Measurements from ENCODE around the gene CDH2. TPM values are rescaled to one million over a fixed set of nuclear protein-coding genes. Genes with fewer than 3 reads are reported as not detected.

The CDH2 gene
- total and polyA plus RNA-seq, 3 experiments from 2014 or later: 0.23 TPM; not detected in 2

DNA sequence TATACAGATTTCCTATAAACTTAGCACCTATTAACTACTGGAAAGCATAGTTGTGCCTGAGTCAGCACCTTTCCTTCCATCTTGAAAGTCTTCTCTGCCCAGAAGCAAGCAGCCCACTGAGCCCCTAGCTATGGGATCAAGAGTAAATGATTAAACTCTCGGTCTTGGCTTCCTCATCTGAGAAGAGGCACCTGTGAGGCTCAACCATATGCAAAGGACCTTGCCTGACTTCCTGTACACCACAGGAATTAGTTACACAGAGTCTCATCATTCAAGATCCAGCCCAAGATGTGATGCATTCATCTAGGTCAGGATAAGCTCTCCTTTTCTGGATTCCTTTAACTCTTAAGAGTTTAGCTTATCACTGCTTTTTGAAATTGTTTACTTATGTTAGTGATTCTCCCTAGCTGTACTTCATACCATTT, 96.0 kb downstream of the CDH2 start:
- Histone ChIP-seq H3K4me3 (ENCODE audit: low read length) (no peak overlapping the region), H3K27me3 (ENCODE audit: insufficient read depth, low read length, poor library complexity, severe bottlenecking) (no peaks in the 10 kb centered on the region), H3K27ac (ENCODE audit: low read depth, low read length) (no peak overlapping the region), H3K4me1 (ENCODE audit: insufficient read depth, low read length) (no peaks in the 10 kb centered on the region), H3K9me3 (ENCODE audit: low read length) (no peaks in the 10 kb centered on the region), H3K36me3 (ENCODE audit: insufficient read depth, low read length) (no peaks in the 10 kb centered on the region)
- Mint-ChIP-seq H3K9me3 (peaks cover 0 to 16% (median 3%) of the 10 kb centered on the region in 5 donors), H3K4me3 (no peak overlapping the region), H3K27ac (no peak overlapping the region), H3K4me1 (no peaks in the 10 kb centered on the region), H3K27me3 (peaks cover 0 to 2% of the 10 kb centered on the region in 2 donors), H3K36me3 (no peaks in the 10 kb centered on the region)
- POLR2A ChIA-PET: no interaction called here
- DNase-seq: no peak
- CTCF ChIA-PET: no interaction called here

DNA sequence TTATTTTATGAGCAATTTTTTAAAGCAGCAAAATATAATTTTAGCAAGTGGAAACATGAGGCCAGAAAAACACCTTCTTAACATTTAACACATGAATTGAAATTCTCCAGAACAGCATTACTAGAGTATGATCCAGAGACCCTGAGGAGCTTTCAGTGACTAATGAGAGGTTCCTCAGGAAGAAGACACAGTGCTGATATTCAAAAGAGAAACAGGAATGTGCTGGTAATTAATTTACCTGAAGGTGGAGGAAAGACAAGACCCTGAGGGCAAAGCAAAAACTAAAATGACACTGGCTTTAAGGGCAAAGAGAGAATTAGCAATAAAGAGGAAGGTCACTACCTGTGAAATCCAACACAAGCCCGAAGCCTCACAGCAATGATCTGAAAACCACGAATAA, 97.0 kb downstream of the CDH2 start:
- Histone ChIP-seq H3K4me1 (ENCODE audit: insufficient read depth, low read length) (no peaks in the 10 kb centered on the region), H3K36me3 (ENCODE audit: insufficient read depth, low read length) (no peaks in the 10 kb centered on the region), H3K27ac (ENCODE audit: low read depth, low read length) (no peak overlapping the region), H3K4me3 (ENCODE audit: low read length) (no peak overlapping the region), H3K9me3 (ENCODE audit: low read length) (no peaks in the 10 kb centered on the region), H3K27me3 (ENCODE audit: insufficient read depth, low read length, poor library complexity, severe bottlenecking) (no peaks in the 10 kb centered on the region)
- Mint-ChIP-seq H3K9me3 (peaks cover 0 to 13% (median 3%) of the 10 kb centered on the region in 5 donors), H3K27me3 (peaks cover 0 to 2% of the 10 kb centered on the region in 2 donors), H3K4me1 (no peaks in the 10 kb centered on the region), H3K36me3 (no peaks in the 10 kb centered on the region), H3K4me3 (no peak overlapping the region), H3K27ac (no peak overlapping the region)
- no peak for DNase-seq
- POLR2A ChIA-PET: no interaction called here
- CTCF ChIA-PET: no interaction called here

GRCh38 chr18:28078849-28079248, 98.1 kb downstream of the CDH2 start:
- POLR2A ChIA-PET: no interaction called here
- no peak overlapping the region for H3K4me3 ChIP-seq (ENCODE audit: low read length)
- no peaks in the 10 kb centered on the region for H3K4me1 ChIP-seq (ENCODE audit: insufficient read depth, low read length)
- H3K9me3 Mint-ChIP-seq: peaks cover 0 to 13% (median 4%) of the 10 kb centered on the region in 5 donors
- no peak overlapping the region for H3K4me3 Mint-ChIP-seq
- DNase-seq: no peak
- CTCF ChIA-PET: no interaction called here
- H3K27ac ChIP-seq (ENCODE audit: low read depth, low read length): no peak overlapping the region
- peaks cover 0 to 2% of the 10 kb centered on the region in 2 donors for H3K27me3 Mint-ChIP-seq
- H3K4me1 Mint-ChIP-seq: no peaks in the 10 kb centered on the region
- H3K27ac Mint-ChIP-seq: no peak overlapping the region
- H3K9me3 ChIP-seq (ENCODE audit: low read length): no peaks in the 10 kb centered on the region
- H3K36me3 Mint-ChIP-seq: no peaks in the 10 kb centered on the region
- no peaks in the 10 kb centered on the region for H3K36me3 ChIP-seq (ENCODE audit: insufficient read depth, low read length)
- H3K27me3 ChIP-seq (ENCODE audit: insufficient read depth, low read length, poor library complexity, severe bottlenecking): no peaks in the 10 kb centered on the region

- Histone ChIP-seq H3K27me3 (ENCODE audit: insufficient read depth, low read length, poor library complexity, severe bottlenecking) (no peaks in the 10 kb centered on the region), H3K4me1 (ENCODE audit: insufficient read depth, low read length) (no peaks in the 10 kb centered on the region), H3K36me3 (ENCODE audit: insufficient read depth, low read length) (no peaks in the 10 kb centered on the region), H3K9me3 (ENCODE audit: low read length) (no peaks in the 10 kb centered on the region), H3K27ac (ENCODE audit: low read depth, low read length) (no peak overlapping the region), H3K4me3 (ENCODE audit: low read length) (no peak overlapping the region)
- ChIA-PET POLR2A (no interaction called here), CTCF (no interaction called here)
- H3K4me3 Mint-ChIP-seq: no peak overlapping the region
- H3K27me3 Mint-ChIP-seq: peaks cover 0 to 2% of the 10 kb centered on the region in 2 donors
- peaks cover 0 to 13% (median 4%) of the 10 kb centered on the region in 5 donors for H3K9me3 Mint-ChIP-seq
- no peaks in the 10 kb centered on the region for H3K4me1 Mint-ChIP-seq
- no peak for DNase-seq
- no peak overlapping the region for H3K27ac Mint-ChIP-seq
- H3K36me3 Mint-ChIP-seq: no peaks in the 10 kb centered on the region
These were observed 98.6 kb downstream of the CDH2 start for GRCh38 chr18:28078298-28078697.

DNA sequence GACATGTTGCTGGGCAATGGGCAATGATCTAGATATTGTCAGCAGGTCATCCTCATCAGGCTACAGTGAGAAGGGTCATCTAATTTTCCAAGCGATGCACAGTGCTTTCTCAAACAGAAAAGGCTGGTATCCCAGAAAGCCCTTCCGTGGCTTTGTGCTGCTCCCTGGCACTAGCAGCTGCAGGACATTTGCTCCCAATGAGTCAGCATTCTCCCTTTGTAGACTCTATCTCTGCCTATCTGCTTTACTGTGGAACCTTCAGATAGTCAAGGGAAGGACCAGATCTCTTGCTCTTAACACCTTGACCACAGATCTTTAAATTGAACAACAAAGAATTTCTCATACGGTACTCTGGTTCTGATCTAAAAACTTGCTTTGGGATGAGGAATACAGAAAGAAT, 101.4 kb downstream of the CDH2 start:
- H3K27me3 Mint-ChIP-seq: peaks cover 0 to 2% of the 10 kb centered on the region in 2 donors
- CTCF ChIA-PET: no interaction called here
- peaks cover under 1 to 14% (median 5%) of the 10 kb centered on the region in 5 donors for H3K9me3 Mint-ChIP-seq
- Histone ChIP-seq H3K36me3 (ENCODE audit: insufficient read depth, low read length) (no peaks in the 10 kb centered on the region), H3K27me3 (ENCODE audit: insufficient read depth, low read length, poor library complexity, severe bottlenecking) (no peaks in the 10 kb centered on the region), H3K9me3 (ENCODE audit: low read length) (no peaks in the 10 kb centered on the region), H3K4me3 (ENCODE audit: low read length) (no peak overlapping the region), H3K27ac (ENCODE audit: low read depth, low read length) (no peak overlapping the region), H3K4me1 (ENCODE audit: insufficient read depth, low read length) (no peaks in the 10 kb centered on the region)
- DNase-seq: no peak
- H3K36me3 Mint-ChIP-seq: no peaks in the 10 kb centered on the region
- POLR2A ChIA-PET: no interaction called here
- no peaks in the 10 kb centered on the region for H3K4me1 Mint-ChIP-seq
- H3K4me3 Mint-ChIP-seq: no peak overlapping the region
- no peak overlapping the region for H3K27ac Mint-ChIP-seq

- no peaks in the 10 kb centered on the region for H3K9me3 ChIP-seq (ENCODE audit: low read length)
- H3K36me3 ChIP-seq (ENCODE audit: insufficient read depth, low read length): no peaks in the 10 kb centered on the region
- H3K4me3 Mint-ChIP-seq: no peak overlapping the region
- DNase-seq: no peak
- no peaks in the 10 kb centered on the region for H3K4me1 Mint-ChIP-seq
- no peaks in the 10 kb centered on the region for H3K4me1 ChIP-seq (ENCODE audit: insufficient read depth, low read length)
- H3K27ac ChIP-seq (ENCODE audit: low read depth, low read length): no peak overlapping the region
- no peaks in the 10 kb centered on the region for H3K27me3 ChIP-seq (ENCODE audit: insufficient read depth, low read length, poor library complexity, severe bottlenecking)
- H3K4me3 ChIP-seq (ENCODE audit: low read length): no peak overlapping the region
- no peak overlapping the region for H3K27ac Mint-ChIP-seq
- ChIA-PET POLR2A (no interaction called here), CTCF (no interaction called here)
- H3K36me3 Mint-ChIP-seq: no peaks in the 10 kb centered on the region
- H3K27me3 Mint-ChIP-seq: peaks cover 0 to 2% of the 10 kb centered on the region in 2 donors
- H3K9me3 Mint-ChIP-seq: peaks cover 3 to 17% (median 7%) of the 10 kb centered on the region in 5 donors
These were observed 102.9 kb downstream of the CDH2 start for GRCh38 chr18:28074076-28074475.

DNA sequence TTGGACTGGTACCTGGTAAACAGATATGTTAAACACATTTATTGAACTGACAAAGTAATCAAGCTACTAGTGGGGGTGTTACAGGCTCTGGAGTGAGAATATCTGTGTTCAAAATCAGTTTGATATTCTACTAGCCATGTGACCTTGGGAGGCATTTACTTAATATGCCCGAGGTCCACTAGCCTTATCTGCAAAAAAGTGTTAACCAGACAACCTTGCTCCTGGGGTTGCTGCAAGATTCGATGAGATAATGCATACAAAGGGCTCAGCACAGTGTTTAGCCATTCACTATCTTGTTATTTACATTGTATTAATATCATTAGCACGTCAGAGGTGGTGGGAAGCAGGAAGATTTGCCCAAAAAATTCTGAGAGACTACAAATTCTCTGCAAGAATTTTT, 103.3 kb downstream of the CDH2 start:
- H3K4me3 Mint-ChIP-seq: no peak overlapping the region
- H3K4me1 Mint-ChIP-seq: no peaks in the 10 kb centered on the region
- H3K4me1 ChIP-seq (ENCODE audit: insufficient read depth, low read length): no peaks in the 10 kb centered on the region
- ChIA-PET CTCF (no interaction called here), POLR2A (no interaction called here)
- H3K36me3 Mint-ChIP-seq: no peaks in the 10 kb centered on the region
- H3K36me3 ChIP-seq (ENCODE audit: insufficient read depth, low read length): no peaks in the 10 kb centered on the region
- H3K27me3 ChIP-seq (ENCODE audit: insufficient read depth, low read length, poor library complexity, severe bottlenecking): no peaks in the 10 kb centered on the region
- DNase-seq: no peak
- no peaks in the 10 kb centered on the region for H3K9me3 ChIP-seq (ENCODE audit: low read length)
- H3K27ac ChIP-seq (ENCODE audit: low read depth, low read length): no peak overlapping the region
- peaks cover 3 to 17% (median 7%) of the 10 kb centered on the region in 5 donors for H3K9me3 Mint-ChIP-seq
- H3K27me3 Mint-ChIP-seq: peaks cover 0 to 2% of the 10 kb centered on the region in 2 donors
- H3K4me3 ChIP-seq (ENCODE audit: low read length): no peak overlapping the region
- H3K27ac Mint-ChIP-seq: no peak overlapping the region

GRCh38 chr18:28071199-28071598, 105.7 kb downstream of the CDH2 start:
- Mint-ChIP-seq H3K27ac (no peak overlapping the region), H3K27me3 (no peaks in the 10 kb centered on the region), H3K36me3 (no peaks in the 10 kb centered on the region), H3K9me3 (peaks cover 3 to 31% (median 5%) of the 10 kb centered on the region in 5 donors), H3K4me1 (no peaks in the 10 kb centered on the region), H3K4me3 (no peak overlapping the region)
- no peaks in the 10 kb centered on the region for H3K9me3 ChIP-seq (ENCODE audit: low read length)
- CTCF ChIA-PET: no interaction called here
- no peaks in the 10 kb centered on the region for H3K4me1 ChIP-seq (ENCODE audit: insufficient read depth, low read length)
- no peak overlapping the region for H3K27ac ChIP-seq (ENCODE audit: low read depth, low read length)
- no peak for DNase-seq
- POLR2A ChIA-PET: no interaction called here
- H3K36me3 ChIP-seq (ENCODE audit: insufficient read depth, low read length): no peaks in the 10 kb centered on the region
- no peaks in the 10 kb centered on the region for H3K27me3 ChIP-seq (ENCODE audit: insufficient read depth, low read length, poor library complexity, severe bottlenecking)
- H3K4me3 ChIP-seq (ENCODE audit: low read length): no peak overlapping the region

- Histone ChIP-seq H3K9me3 (ENCODE audit: low read length) (no peaks in the 10 kb centered on the region), H3K4me3 (ENCODE audit: low read length) (no peak overlapping the region), H3K4me1 (ENCODE audit: insufficient read depth, low read length) (no peaks in the 10 kb centered on the region), H3K27me3 (ENCODE audit: insufficient read depth, low read length, poor library complexity, severe bottlenecking) (no peaks in the 10 kb centered on the region), H3K36me3 (ENCODE audit: insufficient read depth, low read length) (no peaks in the 10 kb centered on the region), H3K27ac (ENCODE audit: low read depth, low read length) (no peak overlapping the region)
- Mint-ChIP-seq H3K27me3 (no peaks in the 10 kb centered on the region), H3K9me3 (peaks cover 7 to 37% (median 11%) of the 10 kb centered on the region in 5 donors), H3K36me3 (no peaks in the 10 kb centered on the region), H3K4me1 (no peaks in the 10 kb centered on the region), H3K27ac (no peak overlapping the region), H3K4me3 (no peak overlapping the region)
- DNase-seq: no peak
- CTCF ChIA-PET: no interaction called here
- POLR2A ChIA-PET: no interaction called here
These were observed 108.7 kb downstream of the CDH2 start for GRCh38 chr18:28068207-28068606.

Data from CD8-positive, alpha-beta memory T cell (primary cell).